ENCODE data around the gene CCDC33. TPM values are rescaled to one million over a fixed set of nuclear protein-coding genes. Genes with fewer than 3 reads are reported as not detected.

Gene CCDC33
- total and polyA plus RNA-seq, 2 experiments from 2014 or later, result not detected

- Histone ChIP-seq H3K4me2 (ENCODE audit: unreplicated experiment) (no peak overlapping the region), H4K20me1 (ENCODE audit: insufficient read depth) (no peaks in the 10 kb centered on the region), H3K79me2 (ENCODE audit: insufficient read depth) (no peaks in the 10 kb centered on the region), H3F3A (ENCODE audit: insufficient read depth) (no peaks in the 10 kb centered on the region), H2AFZ (no peak overlapping the region), H3K4me1 (ENCODE audit: insufficient read depth) (no peaks in the 10 kb centered on the region), H3K9ac (no peak overlapping the region), H3K27me3 (replicated peaks; ENCODE audit: insufficient read depth) (no peaks in the 10 kb centered on the region; the same call in 1 of the 2 replicates), H3K9me2 (ENCODE audit: insufficient read depth) (no peaks in the 10 kb centered on the region), H3K36me3 (ENCODE audit: low read depth) (no peaks in the 10 kb centered on the region), H3K27ac (no peak overlapping the region), H3K4me3 (no peak overlapping the region), H3K9me3 (ENCODE audit: low read depth) (no peaks in the 10 kb centered on the region)
- in situ Hi-C loops (cut with MboI), result loop anchor here (10.0 kb wide), 1 partner anchor 325 kb away; no protein-coding TSS in a partner anchor
- WGBS, 2 experiments (ENCODE audit: low coverage in 1 of 2, low lambda C conversion rate in 2 of 2, missing lambda C conversion rate in 2 of 2), result 53 to 54% methylated on average over 24 to 26 of the region's 26 CpGs
- TF ChIP-seq EZH2 (IDR thresholded peaks at IDR 0.05; ENCODE audit: insufficient read depth, poor library complexity, severe bottlenecking) (no peak), EZH2phosphoT487 (IDR thresholded peaks at IDR 0.05; ENCODE audit: insufficient read depth, low read depth) (no peak)
- DNase-seq, result no peak
Measured at GRCh38 chr15:74300057-74300795, 64.1 kb downstream of the CCDC33 start.

GRCh38 chr15:74301583-74302361 is 65.6 kb downstream of the CCDC33 start:
- no peak for TF ChIP-seq EZH2phosphoT487 (IDR thresholded peaks at IDR 0.05; ENCODE audit: insufficient read depth, low read depth)
- no peak for TF ChIP-seq EZH2 (IDR thresholded peaks at IDR 0.05; ENCODE audit: insufficient read depth, poor library complexity, severe bottlenecking)
- H3K36me3 ChIP-seq (ENCODE audit: low read depth), result no peaks in the 10 kb centered on the region
- no peak overlapping the region for H3K4me2 ChIP-seq (ENCODE audit: unreplicated experiment)
- no peaks in the 10 kb centered on the region for H3K9me2 ChIP-seq (ENCODE audit: insufficient read depth)
- H3K9ac ChIP-seq, result no peak overlapping the region
- 57 to 59% methylated on average over 7 of the region's 7 CpGs for WGBS, 2 experiments (ENCODE audit: low coverage in 1 of 2, low lambda C conversion rate in 2 of 2, missing lambda C conversion rate in 2 of 2)
- no peak overlapping the region for H3K4me3 ChIP-seq
- H2AFZ ChIP-seq, result no peak overlapping the region
- no peaks in the 10 kb centered on the region for H3F3A ChIP-seq (ENCODE audit: insufficient read depth)
- H3K79me2 ChIP-seq (ENCODE audit: insufficient read depth), result no peaks in the 10 kb centered on the region
- in situ Hi-C loops (cut with MboI), result loop anchor here (10.0 kb wide), 1 partner anchor 327 kb away; no protein-coding TSS in a partner anchor
- H3K4me1 ChIP-seq (ENCODE audit: insufficient read depth), result no peaks in the 10 kb centered on the region
- DNase-seq, result no peak
- H3K27ac ChIP-seq, result no peak overlapping the region
- H4K20me1 ChIP-seq (ENCODE audit: insufficient read depth), result no peaks in the 10 kb centered on the region
- H3K9me3 ChIP-seq (ENCODE audit: low read depth), result no peaks in the 10 kb centered on the region
- no peaks in the 10 kb centered on the region; the same call in none of the 2 replicates for H3K27me3 ChIP-seq (replicated peaks; ENCODE audit: insufficient read depth)

GRCh38 chr15:74302821-74303359 is 66.8 kb downstream of the CCDC33 start:
- peak; percentile 56 for DNase-seq
- Histone ChIP-seq H3K4me1 (ENCODE audit: insufficient read depth) (no peaks in the 10 kb centered on the region), H3K9me3 (ENCODE audit: low read depth) (no peaks in the 10 kb centered on the region), H3K36me3 (ENCODE audit: low read depth) (no peaks in the 10 kb centered on the region), H4K20me1 (ENCODE audit: insufficient read depth) (no peaks in the 10 kb centered on the region), H3K27me3 (replicated peaks; ENCODE audit: insufficient read depth) (no peaks in the 10 kb centered on the region; the same call in none of the 2 replicates), H2AFZ (no peak overlapping the region), H3K27ac (no peak overlapping the region), H3K9me2 (ENCODE audit: insufficient read depth) (no peaks in the 10 kb centered on the region), H3F3A (ENCODE audit: insufficient read depth) (no peaks in the 10 kb centered on the region), H3K4me2 (ENCODE audit: unreplicated experiment) (no peak overlapping the region), H3K9ac (no peak overlapping the region), H3K79me2 (ENCODE audit: insufficient read depth) (no peaks in the 10 kb centered on the region), H3K4me3 (no peak overlapping the region)
- TF ChIP-seq EZH2phosphoT487 (IDR thresholded peaks at IDR 0.05; ENCODE audit: insufficient read depth, low read depth) (no peak), EZH2 (IDR thresholded peaks at IDR 0.05; ENCODE audit: insufficient read depth, poor library complexity, severe bottlenecking) (no peak)
- in situ Hi-C loops (cut with MboI), result loop anchor here (10.0 kb wide), 1 partner anchor 328 kb away; no protein-coding TSS in a partner anchor
- WGBS, 2 experiments (ENCODE audit: low coverage in 1 of 2, low lambda C conversion rate in 2 of 2, missing lambda C conversion rate in 2 of 2), result 44 to 45% methylated on average over 7 of the region's 7 CpGs

- no peak for DNase-seq
- Histone ChIP-seq H3F3A (ENCODE audit: insufficient read depth) (no peaks in the 10 kb centered on the region), H3K9ac (no peak overlapping the region), H2AFZ (no peak overlapping the region), H3K36me3 (ENCODE audit: low read depth) (no peaks in the 10 kb centered on the region), H3K27me3 (replicated peaks; ENCODE audit: insufficient read depth) (no peaks in the 10 kb centered on the region; the same call in none of the 2 replicates), H3K27ac (no peak overlapping the region), H3K9me2 (ENCODE audit: insufficient read depth) (no peaks in the 10 kb centered on the region), H3K4me1 (ENCODE audit: insufficient read depth) (no peaks in the 10 kb centered on the region), H3K4me3 (no peak overlapping the region), H4K20me1 (ENCODE audit: insufficient read depth) (no peaks in the 10 kb centered on the region), H3K79me2 (ENCODE audit: insufficient read depth) (no peaks in the 10 kb centered on the region), H3K9me3 (ENCODE audit: low read depth) (no peaks in the 10 kb centered on the region), H3K4me2 (ENCODE audit: unreplicated experiment) (no peak overlapping the region)
- TF ChIP-seq EZH2phosphoT487 (IDR thresholded peaks at IDR 0.05; ENCODE audit: insufficient read depth, low read depth) (no peak), EZH2 (IDR thresholded peaks at IDR 0.05; ENCODE audit: insufficient read depth, poor library complexity, severe bottlenecking) (no peak)
- in situ Hi-C loops (cut with MboI), result loop anchor here (10.0 kb wide), 1 partner anchor 329 kb away; no protein-coding TSS in a partner anchor
- 62 to 71% methylated on average over 6 of the region's 6 CpGs for WGBS, 2 experiments (ENCODE audit: low coverage in 1 of 2, low lambda C conversion rate in 2 of 2, missing lambda C conversion rate in 2 of 2)
Measured at GRCh38 chr15:74303741-74304309, 67.7 kb downstream of the CCDC33 start.
